OCI-LY7 (cell line): ENCODE results near the gene MYH10. TPM values are rescaled to one million over a fixed set of nuclear protein-coding genes. Genes with fewer than 3 reads are reported as not detected.

Experiments
- BruUV-seq: library from RNA; stranded (reverse); fragments of 400-500 nt; replicated peaks from 2 replicates; lab custom pipeline; 2021; lab: Mats Ljungman, UMichigan
- CTCF ChIA-PET: fragments of 300-600 bp; sonication (Branson Sonifier 250); formaldehyde crosslinking; loops from one replicate; lab custom pipeline; 2022; ENCODE audit warnings: antibody characterized with exemption; ENCODE audit not compliant: unreplicated experiment; lab: Charles Lee
- POLR2A ChIA-PET: fragments of 300-600 bp; sonication (Branson Sonifier 250); formaldehyde crosslinking; loops from one replicate; lab custom pipeline; 2022; ENCODE audit warnings: antibody characterized with exemption; lab: Charles Lee
- DNase-seq: peaks from one replicate; pipeline ENCODE4 v3.0.0-alpha.2; 2015; ENCODE audit warnings: low spot score
- H2AFZ ChIP-seq: fragments of 200-600 bp; sonication (generic), shearing (Covaris generic); 2 replicates; pipeline ENCODE4 v1.6.1; 2014; ENCODE audit warnings: mild to moderate bottlenecking, antibody characterized with exemption, low read length, moderate library complexity
- H3K27ac ChIP-seq: fragments of 200-600 bp; sonication (generic); 2 replicates; pipeline ENCODE4 v1.5.1; 2014; ENCODE audit warnings: mixed run types, low read depth, mild to moderate bottlenecking, moderate library complexity, low read length, inconsistent platforms; ENCODE audit not compliant: poor library complexity, severe bottlenecking
- H3K36me3 ChIP-seq: fragments of 200-600 bp; sonication (generic); 2 replicates; pipeline ENCODE4 v1.6.1; 2014; ENCODE audit warnings: mild to moderate bottlenecking, antibody characterized with exemption, low read length, moderate library complexity, mixed read lengths; ENCODE audit not compliant: insufficient read depth
- H3K4me1 ChIP-seq: fragments of 200-600 bp; sonication (generic); 2 replicates; pipeline ENCODE4 v1.5.1; 2014; ENCODE audit warnings: mild to moderate bottlenecking, low read length; ENCODE audit not compliant: insufficient read depth, poor library complexity, severe bottlenecking
- H3K4me2 ChIP-seq: fragments of 200-600 bp; sonication (generic); 2 replicates; pipeline ENCODE4 v1.6.1; 2014; ENCODE audit warnings: mild to moderate bottlenecking, low read length
- H3K4me3 ChIP-seq: fragments of 200-600 bp; sonication (generic); 2 replicates; pipeline ENCODE4 v1.5.1; 2014; ENCODE audit warnings: mild to moderate bottlenecking, low read depth, low read length; ENCODE audit not compliant: poor library complexity, severe bottlenecking
- H3K79me2 ChIP-seq: fragments of 200-600 bp; sonication (generic); 2 replicates; pipeline ENCODE4 v1.6.1; 2016; ENCODE audit warnings: low read depth, mild to moderate bottlenecking, low read length, moderate library complexity, mixed read lengths; ENCODE audit not compliant: insufficient read depth
- H3K9me2 ChIP-seq: fragments of 200-600 bp; sonication (generic); 2 replicates; pipeline ENCODE4 v1.6.1; 2016; ENCODE audit warnings: mild to moderate bottlenecking, low read length, mixed read lengths; ENCODE audit not compliant: insufficient read depth
- H3K9me3 ChIP-seq: fragments of 200-600 bp; sonication (generic); 2 replicates; pipeline ENCODE4 v1.6.1; 2014; ENCODE audit warnings: mild to moderate bottlenecking, mixed run types, low read length, mixed read lengths
- H4K20me1 ChIP-seq: fragments of 200-600 bp; sonication (generic); 2 replicates; pipeline ENCODE4 v1.6.1; 2014; ENCODE audit warnings: mild to moderate bottlenecking, antibody characterized with exemption, low read length, moderate library complexity, mixed read lengths; ENCODE audit not compliant: insufficient read depth
- EZH2phosphoT487 ChIP-seq: fragments of 200-600 bp; sonication (generic); IDR thresholded peaks from 2 replicates; pipeline ENCODE4 v1.6.1; 2018; ENCODE audit warnings: low read depth, borderline replicate concordance, mild to moderate bottlenecking, mixed run types, antibody characterized with exemption, low read length, moderate library complexity, mixed read lengths
- intact Hi-C: fragments of 100-400 bp; cut with micrococcal nuclease; formaldehyde crosslinking; loops from one replicate; pipeline ENCODE4 v1.10.0; 2022; ENCODE audit not compliant: unreplicated experiment
- total RNA-seq, 2 experiments: library from RNA; depleted of rRNA in 1 of 2; stranded (reverse); fragments of >200 nt in 1 of 2; shearing (Covaris generic) in 1 of 2; gene quantifications; 2 replicates each; pipeline ENCODE4 v1.2.3, GENCODE V29; 2014 to 2022
- TF ChIP-seq, protein P1 (sequence below): fragments of 200-600 bp; sonication (generic); conservative IDR thresholded peaks from 2 replicates; pipeline ENCODE4 v1.5.1; 2014; ENCODE audit warnings: mild to moderate bottlenecking, antibody characterized with exemption, low read length, moderate library complexity, mixed read lengths

Gene MYH10
- total RNA-seq, 2 experiments from 2014 or later = 41.9 to 60.4 TPM

DNA sequence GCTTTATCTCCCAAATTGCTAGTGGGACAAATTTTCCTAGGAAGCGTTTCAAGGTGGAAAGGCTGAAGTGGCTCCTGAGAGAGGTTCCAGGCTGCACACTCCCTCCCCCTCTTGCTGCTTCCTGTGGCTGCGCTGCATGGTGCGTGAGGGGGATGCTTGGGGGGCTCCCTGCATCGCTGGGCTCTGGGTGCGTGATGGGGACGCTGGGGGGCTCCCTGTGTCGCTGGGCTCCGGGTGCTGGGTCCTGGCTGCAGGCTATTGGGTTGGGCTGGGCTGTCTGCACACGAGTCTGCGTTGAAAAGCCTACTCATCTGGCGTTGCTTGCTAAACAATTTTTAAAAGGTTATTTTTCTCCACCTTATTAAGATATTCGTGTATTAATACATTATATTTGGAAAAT, 164.8 kb downstream of the MYH10 start:
- peaks cover 70% of the 10 kb centered on the region; the same call in 1 of the 2 replicates for H3K36me3 ChIP-seq
- ChIA-PET CTCF (no interaction called here), POLR2A (no interaction called here)
- no peak for DNase-seq
- no peak overlapping the region for H3K27ac ChIP-seq
- no peaks in the 10 kb centered on the region for H4K20me1 ChIP-seq
- no peaks in the 10 kb centered on the region for H3K9me3 ChIP-seq
- no peaks in the 10 kb centered on the region for H3K4me1 ChIP-seq
- no peak overlapping the region for H3K4me3 ChIP-seq
- no TSS peak for BruUV-seq
- no peaks in the 10 kb centered on the region for H3K79me2 ChIP-seq
- no peak overlapping the region for H2AFZ ChIP-seq
- no peaks in the 10 kb centered on the region for H3K9me2 ChIP-seq
- no peak overlapping the region for H3K4me2 ChIP-seq
- TF ChIP-seq, protein P1, sequence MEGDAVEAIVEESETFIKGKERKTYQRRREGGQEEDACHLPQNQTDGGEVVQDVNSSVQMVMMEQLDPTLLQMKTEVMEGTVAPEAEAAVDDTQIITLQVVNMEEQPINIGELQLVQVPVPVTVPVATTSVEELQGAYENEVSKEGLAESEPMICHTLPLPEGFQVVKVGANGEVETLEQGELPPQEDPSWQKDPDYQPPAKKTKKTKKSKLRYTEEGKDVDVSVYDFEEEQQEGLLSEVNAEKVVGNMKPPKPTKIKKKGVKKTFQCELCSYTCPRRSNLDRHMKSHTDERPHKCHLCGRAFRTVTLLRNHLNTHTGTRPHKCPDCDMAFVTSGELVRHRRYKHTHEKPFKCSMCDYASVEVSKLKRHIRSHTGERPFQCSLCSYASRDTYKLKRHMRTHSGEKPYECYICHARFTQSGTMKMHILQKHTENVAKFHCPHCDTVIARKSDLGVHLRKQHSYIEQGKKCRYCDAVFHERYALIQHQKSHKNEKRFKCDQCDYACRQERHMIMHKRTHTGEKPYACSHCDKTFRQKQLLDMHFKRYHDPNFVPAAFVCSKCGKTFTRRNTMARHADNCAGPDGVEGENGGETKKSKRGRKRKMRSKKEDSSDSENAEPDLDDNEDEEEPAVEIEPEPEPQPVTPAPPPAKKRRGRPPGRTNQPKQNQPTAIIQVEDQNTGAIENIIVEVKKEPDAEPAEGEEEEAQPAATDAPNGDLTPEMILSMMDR = no peak
- no peak for TF ChIP-seq EZH2phosphoT487
- intact Hi-C loops = no loop called here

DNA sequence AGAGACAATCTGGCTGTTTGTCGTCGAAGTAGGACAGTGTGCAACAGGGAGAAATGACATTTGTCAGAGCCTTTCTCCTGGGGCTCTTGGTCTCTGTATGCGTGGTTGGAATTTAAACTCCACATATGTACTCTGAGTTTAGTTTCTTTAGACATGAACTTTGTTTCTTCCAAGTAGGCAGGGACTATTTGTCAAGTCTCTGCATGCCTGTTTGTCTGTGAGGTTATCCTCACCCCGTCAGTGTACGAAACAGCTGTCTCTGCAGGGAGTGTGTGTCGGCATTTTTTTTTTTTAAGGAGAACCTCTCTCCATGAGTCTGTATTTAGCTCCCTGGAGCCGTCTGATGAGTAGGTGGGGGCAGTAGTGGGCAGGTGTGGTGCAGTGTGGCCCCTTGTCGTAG, 165.2 kb downstream of the MYH10 start:
- intact Hi-C loops = no loop called here
- Histone ChIP-seq H4K20me1 (no peaks in the 10 kb centered on the region), H2AFZ (no peak overlapping the region), H3K36me3 (peaks cover 74% of the 10 kb centered on the region), H3K79me2 (no peaks in the 10 kb centered on the region), H3K4me1 (no peaks in the 10 kb centered on the region), H3K9me3 (no peaks in the 10 kb centered on the region), H3K27ac (no peak overlapping the region), H3K9me2 (no peaks in the 10 kb centered on the region), H3K4me2 (no peak overlapping the region), H3K4me3 (no peak overlapping the region)
- no peak for TF ChIP-seq EZH2phosphoT487
- TF ChIP-seq, protein P1 = no peak
- ChIA-PET CTCF (no interaction called here), POLR2A (no interaction called here)
- DNase-seq = no peak
- BruUV-seq = no TSS peak

DNA sequence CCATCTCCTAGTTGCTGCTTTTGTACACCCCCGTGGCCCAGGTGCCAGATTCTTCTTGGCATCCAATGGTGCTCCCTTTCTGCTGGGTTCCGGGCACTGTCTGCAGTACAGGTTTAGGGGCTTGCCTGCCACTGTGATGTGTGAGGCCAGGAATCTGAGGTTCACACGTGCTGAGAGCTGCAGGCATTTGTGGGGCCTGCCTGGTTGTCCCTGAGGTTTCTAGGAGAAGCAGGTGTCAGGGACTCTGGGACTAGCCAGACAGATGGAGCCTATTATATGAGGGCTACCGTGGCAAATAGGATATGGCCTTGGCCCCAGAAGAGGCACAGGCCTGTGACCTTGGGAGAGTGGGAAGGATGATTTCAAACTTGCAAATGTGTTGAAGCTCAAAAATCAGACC, 165.6 kb downstream of the MYH10 start:
- no peaks in the 10 kb centered on the region for H3K4me1 ChIP-seq
- TF ChIP-seq EZH2phosphoT487 = no peak
- TF ChIP-seq, protein P1 = no peak
- H3K9me3 ChIP-seq = no peaks in the 10 kb centered on the region
- H3K79me2 ChIP-seq = no peaks in the 10 kb centered on the region
- intact Hi-C loops = no loop called here
- ChIA-PET POLR2A (no interaction called here), CTCF (no interaction called here)
- no peaks in the 10 kb centered on the region for H4K20me1 ChIP-seq
- no peak overlapping the region for H3K4me2 ChIP-seq
- H3K36me3 ChIP-seq = peaks cover 78% of the 10 kb centered on the region
- BruUV-seq = no TSS peak
- H3K9me2 ChIP-seq = no peaks in the 10 kb centered on the region
- no peak for DNase-seq
- no peak overlapping the region for H3K27ac ChIP-seq
- no peak overlapping the region for H3K4me3 ChIP-seq
- no peak overlapping the region for H2AFZ ChIP-seq
